ENCODE data around the gene MED9.

Gene MED9

GRCh38 chr17:17505610-17506171 is 28.9 kb downstream of the MED9 start:
- no peak for DNase-seq

DNA sequence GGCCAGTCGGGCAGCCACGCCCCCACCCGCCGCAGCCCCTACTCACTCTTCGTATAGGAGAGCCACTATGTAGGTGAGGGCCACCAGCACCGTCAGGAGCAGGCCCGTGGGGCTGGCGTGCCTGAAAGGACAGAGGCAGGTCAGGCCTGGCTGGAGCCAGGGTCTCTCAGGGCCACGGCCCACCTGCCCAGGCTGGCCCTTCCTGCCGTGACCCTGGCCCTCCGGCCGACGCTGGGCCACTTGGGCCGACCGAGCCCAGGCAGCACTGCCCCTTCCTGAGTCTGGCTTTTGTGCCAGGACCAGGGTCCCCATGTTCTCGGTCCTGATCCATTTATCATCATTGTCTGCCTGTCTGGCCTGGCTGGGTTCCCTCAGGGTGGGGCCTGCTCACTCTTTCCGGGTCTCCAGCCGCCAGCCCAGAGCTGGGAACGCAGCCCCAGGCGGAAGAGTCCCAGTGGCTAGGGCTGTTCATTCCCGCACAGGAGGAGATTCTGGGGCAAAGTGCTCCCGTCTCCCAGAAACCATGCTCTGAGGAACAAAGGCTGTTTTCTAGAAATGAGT is 29.5 kb downstream of the MED9 start:
- DNase-seq: no peak

GRCh38 chr17:17506893-17507464 is 30.2 kb downstream of the MED9 start:
- no peak for DNase-seq

DNA sequence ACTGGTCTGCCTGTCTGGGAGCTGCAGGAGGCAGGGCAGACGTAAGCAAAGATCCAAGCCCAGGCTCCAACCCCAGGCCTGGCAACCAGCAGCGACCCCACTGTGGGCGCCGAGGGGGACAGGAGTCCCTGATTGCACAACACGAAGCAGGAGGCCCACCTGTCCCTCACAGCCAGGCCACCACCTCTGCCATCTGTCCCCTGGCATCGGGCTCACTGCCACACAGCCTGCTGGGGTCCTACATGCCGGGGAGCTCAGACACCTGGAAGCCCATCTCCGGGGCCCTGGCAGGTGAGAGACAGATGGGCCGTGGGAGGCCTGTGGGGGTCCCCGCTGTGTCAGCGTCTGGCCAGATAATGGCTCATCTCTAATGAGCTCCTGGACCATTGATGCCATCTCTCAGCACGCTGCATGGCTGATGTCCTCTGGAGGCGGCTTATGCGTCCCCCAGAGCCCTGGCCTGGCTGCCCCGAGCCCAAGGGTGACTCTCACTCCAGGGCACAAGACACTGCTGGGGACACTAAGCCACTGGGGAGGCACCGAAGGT is 30.7 kb downstream of the MED9 start:
- no peak for DNase-seq

DNA sequence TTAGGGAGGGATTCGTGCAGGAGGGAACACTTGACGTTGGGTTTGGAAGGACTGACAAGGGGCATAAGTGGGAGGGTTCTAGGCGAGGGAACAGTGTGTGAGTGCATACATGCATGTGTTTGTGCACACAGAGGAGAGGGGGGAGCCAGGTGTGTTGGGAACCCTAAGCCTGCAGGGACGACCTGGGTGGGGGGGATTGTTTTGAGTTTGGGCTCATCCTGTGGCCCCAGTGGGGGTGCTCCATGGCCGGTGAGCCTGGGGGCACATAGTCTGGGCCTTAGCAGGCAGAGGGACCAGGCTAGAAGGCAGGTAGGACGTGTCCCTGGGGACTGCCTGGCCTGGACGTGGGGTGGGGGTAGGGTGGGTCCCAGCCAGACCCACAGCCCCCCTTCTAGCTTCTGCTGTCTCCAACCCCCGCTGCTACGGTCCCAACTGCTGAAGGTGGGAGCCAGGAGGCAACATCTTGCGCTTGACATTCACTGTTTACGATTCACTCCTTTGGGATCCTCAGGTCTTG is 31.3 kb downstream of the MED9 start:
- no peak for DNase-seq

- DNase-seq: no peak
Observed at GRCh38 chr17:17508646-17509591, 32.1 kb downstream of the MED9 start.

DNA sequence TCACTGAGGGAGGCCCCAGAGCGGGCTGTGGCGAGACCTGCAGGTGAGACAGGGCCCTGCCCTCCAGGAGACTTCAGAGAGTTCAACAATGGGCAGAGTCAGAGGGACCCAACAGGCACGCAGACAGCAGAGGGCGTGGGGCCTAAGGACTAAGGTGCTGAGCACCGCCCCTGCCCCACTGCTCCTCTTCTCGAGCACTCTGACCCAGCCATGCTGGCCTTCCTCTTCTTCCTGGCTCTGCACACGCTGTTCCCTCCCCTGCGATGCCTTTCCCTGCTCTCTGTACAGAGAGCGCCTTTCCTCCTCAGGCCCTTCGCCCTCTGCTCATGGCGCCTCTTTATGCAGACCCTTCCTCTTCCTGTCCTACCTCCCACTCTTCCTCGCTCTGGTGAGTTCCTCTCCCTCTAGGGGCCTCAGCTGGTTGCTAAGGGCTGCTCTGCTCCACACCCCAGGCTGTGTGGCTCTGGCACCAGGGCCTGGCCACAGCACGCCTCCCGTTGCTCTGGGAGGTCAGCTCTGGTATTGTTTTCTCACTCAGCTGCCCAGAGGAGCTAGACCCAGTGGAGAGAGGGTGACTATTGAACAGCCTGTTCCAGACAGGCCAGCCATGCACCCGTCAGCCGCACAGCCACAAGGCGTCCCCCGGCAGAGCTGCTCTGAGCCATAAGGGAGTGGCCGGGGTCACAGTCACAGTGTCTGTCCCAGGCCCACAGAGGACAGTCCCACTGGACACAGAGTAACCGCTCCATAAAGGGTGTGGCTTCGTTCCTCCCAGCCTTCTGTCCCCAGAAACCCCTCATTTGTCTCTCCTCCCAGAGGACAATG is 33.0 kb downstream of the MED9 start:
- DNase-seq: no peak

- no peak for DNase-seq
Observed at GRCh38 chr17:17510456-17511292, 33.9 kb downstream of the MED9 start.

- no peak for DNase-seq
Observed at GRCh38 chr17:17511293-17511741, 34.5 kb downstream of the MED9 start.

DNA sequence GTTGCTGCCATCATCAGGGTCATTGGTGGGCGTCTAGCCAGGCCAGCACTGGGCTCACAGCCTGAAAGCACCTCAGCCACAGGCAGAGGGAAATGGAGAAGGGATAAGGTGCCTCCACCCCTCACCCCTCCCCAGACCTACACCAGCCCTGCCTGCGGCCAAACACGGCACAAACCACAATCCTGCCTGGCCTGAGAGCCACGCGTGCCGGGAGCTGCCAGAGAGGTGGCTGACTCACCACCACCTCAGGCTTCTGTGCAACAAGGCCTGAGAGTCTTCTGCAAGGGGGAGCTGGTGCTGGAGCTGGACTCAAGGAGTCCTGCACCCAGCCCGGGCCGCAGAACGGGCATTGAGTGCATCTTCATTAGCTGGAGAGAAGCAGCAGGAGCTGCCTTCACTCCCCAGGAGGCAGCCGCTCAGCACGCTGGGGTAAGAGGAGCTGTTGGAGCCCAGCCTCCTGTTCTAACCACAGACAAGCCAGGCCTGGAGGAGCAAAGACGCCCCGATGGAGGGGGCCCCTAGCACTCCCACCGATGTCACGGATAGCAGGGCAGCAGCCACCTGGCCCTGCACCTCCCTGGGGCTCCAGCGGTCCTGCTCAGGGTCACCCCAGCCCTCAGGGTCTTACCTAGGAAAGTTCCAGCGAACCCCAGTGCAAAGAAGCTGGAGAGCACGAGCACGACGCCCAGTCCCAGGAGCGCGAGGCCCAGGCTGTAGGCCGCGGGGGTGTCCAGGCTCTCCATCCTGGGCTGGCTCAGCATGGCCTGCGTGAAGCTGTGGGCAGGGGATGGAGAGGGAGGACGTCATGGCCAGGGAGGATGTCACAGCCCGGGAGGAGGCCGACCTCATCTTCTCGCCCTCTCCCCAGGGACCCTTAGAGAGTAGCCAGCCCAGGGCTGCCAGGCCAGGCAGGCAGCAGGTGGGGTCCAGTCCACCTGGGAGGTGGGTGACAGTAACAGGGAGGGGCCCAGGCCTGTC is 35.4 kb downstream of the MED9 start:
- no peak for DNase-seq

GRCh38 chr17:17512866-17513265 is 36.1 kb downstream of the MED9 start:
- DNase-seq: no peak

DNA sequence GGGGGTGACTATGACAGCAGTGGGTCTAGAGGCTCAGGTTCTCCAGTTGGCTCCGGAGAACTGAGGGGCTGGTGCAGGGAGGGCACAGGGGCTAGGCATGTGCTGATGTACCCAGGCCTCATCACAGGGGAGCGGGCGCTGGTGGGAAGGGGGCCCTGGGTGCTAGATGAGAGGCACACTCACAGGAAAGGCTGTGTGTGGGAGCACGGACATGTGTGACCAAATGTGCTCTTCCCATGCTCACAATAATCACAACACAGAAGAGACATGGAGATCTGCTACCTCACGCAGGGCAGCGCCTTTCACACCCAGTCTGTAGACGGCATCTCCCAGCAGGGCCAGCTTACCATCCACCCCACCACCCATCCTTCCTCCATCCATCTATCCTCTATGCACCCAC is 36.8 kb downstream of the MED9 start:
- DNase-seq: no peak

DNA sequence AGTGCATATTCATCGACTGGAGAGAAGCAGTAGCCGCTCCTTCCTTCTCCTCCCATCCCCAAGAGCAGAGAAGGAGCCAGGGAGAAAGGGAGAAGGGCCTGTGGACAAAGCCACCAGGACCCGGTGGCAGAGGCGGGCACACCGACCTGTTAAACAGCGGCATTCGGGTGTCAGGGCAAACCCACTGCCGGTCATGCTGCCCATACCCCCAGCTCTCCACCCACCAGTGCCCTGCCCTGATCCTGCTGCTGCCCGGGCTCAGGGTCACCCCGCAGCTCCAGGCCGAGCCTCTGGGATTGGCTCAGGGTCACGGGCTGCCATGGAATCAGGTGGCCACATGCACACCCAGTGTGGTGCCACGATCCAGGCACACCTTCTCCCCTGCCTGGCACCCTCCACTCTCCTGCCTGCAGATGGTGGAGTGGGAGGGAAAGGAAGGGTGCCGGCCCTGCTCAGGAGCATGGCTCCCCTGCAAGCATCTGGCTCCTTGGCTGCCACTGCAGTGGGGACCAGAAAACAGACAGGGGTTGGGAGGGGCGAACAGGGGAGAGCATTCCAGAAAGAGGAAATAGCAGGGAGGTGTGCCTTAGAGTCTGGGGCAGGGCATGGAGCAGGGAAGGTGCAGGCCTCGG is 37.7 kb downstream of the MED9 start:
- no peak for DNase-seq

GRCh38 chr17:17514993-17515933 is 38.5 kb downstream of the MED9 start:
- DNase-seq: no peak

DNA sequence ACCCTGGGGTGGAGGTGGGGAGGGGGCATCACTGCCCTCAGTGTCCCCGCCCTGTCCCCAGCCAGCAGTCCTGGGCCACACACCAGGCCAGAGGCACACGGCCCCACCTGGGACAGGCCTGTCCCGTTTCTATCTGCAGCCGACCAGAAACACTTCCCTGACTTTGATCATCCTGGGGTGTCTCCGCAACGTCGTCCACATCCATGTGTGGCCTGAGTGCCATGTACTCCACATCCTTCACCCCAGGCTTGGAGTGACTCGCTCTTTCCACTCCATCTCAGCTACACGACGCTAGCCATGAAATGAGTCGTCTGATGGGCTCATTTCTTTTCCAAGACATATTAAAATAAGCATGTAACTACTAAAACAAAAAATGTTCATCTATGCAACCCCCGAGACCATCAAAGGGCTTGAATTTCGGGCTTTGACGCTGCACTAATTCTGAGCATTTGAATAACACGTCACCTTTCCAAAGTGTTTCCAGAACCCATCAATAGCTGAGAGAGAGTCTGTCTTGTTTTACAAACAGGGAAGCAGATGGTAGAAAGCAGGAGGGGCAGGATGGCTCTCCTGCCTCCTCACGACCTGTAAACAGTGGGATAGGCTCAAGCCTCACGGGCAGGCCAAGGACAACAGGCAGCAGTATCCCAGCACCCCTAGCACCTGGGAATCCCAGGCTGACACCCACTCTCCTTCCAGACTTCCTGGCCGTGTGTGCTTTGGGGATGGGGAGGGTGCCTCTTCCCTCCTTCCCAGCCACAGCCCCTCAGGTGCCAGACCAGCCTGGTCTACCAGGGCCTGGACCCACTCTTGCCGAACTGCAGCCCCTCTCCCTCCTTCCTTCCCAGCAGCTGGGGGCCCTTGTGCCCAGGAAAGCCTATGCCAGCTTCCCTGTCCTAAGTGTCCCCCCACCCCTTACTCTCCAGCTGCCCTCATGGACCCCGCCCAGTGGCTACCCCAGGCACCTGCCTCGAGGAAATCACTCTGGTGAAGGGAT is 39.4 kb downstream of the MED9 start:
- no peak for DNase-seq

- no peak for DNase-seq
Observed at GRCh38 chr17:17516941-17517720, 40.3 kb downstream of the MED9 start.

Data from NCI-H774 (cell line).